GM18520 (cell line): Measurements from ENCODE around the gene CLDN22.

ENCODE experiments used
- ATAC-seq: cut with Tn5 transposase; IDR thresholded peaks from one replicate; pipeline ENCODE4 v1.9.1; 2021; ENCODE audit not compliant: unreplicated experiment

CLDN22 gene

DNA sequence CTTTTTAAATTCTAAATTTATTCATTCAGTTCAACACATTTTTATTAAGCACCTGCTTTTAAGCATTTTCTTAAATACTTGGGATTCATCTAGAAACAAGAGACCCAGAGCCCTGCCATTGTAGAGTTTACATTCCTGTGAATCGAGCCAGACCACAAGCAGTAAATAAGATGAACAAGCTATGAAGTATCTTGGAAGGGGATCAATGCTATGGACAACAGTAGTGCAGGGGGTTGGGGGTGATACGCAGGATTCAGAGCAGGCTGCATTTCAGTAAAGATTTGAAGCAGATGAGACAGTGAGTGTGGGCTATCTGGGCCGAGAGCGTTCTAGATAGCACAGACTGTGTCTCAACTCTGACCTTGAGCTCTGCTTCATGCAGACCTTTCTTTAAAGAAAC is 35.1 kb downstream of the CLDN22 start:
- ATAC-seq, result no peak

DNA sequence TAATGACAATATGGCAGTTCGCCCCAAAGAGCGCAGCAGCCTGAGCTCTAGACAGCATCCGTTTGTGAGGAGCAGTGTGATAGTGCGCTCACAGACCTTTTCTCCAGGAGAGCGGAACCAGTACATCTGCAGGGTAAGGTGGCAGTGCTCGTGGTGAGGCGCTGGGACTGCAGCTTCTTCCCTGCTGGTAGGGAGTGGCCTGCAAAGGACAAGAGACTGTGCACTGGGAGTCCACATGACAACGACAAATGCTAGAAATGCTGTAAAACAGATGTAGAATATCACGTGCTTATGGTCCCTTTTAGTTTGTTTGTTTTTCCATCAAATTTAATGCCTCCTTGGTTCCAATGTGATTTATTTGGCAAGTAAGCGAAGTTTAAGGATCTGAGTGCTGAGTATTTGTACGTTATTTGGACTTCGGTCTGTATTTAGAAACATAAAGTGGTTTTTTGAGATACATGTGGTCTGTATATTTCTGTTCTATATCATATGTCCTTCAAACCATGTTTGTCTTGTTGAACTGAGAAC is 35.8 kb downstream of the CLDN22 start:
- ATAC-seq, result no peak

DNA sequence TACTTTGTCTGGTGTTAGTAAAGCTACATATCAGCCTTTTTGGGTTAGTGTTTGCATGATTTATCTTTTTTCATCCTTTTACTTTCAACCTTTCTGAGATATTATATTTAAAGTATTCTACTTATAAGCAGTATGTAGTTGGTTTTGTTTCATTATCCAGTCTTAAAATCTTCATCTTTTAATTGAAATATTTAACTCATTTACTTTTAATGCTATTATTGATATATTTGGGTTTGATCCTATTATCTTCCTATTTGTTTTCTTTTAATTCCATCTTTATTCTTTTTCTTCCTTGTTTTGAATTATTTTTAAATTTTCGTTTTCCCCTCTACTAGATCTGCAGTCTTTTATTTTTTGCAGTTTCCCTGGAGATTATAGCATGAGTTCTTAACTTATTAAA is 44.0 kb downstream of the CLDN22 start:
- no peak for ATAC-seq

DNA sequence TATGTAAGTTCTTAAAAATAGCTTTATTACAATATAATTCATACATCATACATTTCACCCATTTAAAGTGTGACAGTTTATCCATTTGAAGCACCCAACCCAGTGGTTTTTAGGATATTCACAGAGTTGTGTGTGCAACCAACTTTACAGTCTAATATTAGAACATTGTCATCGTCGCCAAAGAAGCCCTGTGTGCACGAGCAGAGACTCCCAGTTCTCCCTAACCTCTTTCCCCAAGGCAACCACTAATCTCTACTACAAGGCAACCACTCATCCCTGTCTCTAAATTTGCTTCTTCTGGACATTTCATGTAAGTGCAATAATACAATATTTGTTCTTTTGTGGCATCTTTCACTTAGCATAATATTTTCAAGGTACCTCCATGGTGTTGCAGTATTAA is 47.7 kb downstream of the CLDN22 start:
- no peak for ATAC-seq

DNA sequence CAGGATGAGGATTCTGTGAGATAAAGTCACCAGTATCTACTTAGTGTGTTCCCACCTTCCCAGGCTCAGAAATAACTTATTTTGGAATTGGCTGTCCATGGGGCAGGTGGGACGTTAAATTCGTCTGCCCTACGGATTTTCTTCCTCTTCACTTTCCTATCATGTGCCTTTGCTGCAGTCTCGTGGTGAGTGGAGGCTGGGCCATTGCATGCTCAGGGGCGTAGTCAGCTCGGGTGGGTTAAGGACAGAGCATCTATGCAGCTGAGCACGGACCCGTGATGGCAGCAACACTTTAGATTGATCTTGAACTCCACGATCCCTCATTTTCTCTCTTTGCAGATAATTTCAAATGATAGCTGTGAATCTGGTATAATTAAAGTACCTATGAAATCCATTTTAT is 51.5 kb downstream of the CLDN22 start:
- no peak for ATAC-seq
